Measurements from ENCODE around the gene GALNT1.

DNA sequence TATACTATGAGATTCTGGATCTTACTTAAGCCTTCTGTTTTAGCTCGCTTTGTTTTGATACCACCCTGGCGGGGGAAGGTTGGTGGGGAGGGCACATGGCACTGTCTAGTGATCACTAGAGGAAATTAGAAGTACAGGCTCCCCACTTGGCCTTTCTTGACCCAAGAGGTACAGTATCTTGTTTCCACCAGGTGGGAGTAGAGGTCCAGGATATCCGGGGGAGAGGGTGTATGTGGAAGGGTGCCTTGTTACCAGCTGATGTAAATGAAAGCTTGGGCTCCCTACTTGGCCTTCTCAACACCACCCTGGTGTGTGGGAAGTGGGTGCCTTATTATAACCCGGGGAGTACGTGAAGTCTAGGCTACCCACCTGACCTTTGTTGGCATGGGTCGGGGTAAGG, 7.5 kb downstream of the GALNT1 start:
- TF ChIP-seq, protein P1, sequence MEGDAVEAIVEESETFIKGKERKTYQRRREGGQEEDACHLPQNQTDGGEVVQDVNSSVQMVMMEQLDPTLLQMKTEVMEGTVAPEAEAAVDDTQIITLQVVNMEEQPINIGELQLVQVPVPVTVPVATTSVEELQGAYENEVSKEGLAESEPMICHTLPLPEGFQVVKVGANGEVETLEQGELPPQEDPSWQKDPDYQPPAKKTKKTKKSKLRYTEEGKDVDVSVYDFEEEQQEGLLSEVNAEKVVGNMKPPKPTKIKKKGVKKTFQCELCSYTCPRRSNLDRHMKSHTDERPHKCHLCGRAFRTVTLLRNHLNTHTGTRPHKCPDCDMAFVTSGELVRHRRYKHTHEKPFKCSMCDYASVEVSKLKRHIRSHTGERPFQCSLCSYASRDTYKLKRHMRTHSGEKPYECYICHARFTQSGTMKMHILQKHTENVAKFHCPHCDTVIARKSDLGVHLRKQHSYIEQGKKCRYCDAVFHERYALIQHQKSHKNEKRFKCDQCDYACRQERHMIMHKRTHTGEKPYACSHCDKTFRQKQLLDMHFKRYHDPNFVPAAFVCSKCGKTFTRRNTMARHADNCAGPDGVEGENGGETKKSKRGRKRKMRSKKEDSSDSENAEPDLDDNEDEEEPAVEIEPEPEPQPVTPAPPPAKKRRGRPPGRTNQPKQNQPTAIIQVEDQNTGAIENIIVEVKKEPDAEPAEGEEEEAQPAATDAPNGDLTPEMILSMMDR (IDR thresholded peaks at IDR 0.05; ENCODE audit: low read depth, low read length), result no peak
- TF ChIP-seq MYC (IDR thresholded peaks at IDR 0.05; ENCODE audit: low read depth, low read length) (no peak), POLR2A (IDR thresholded peaks at IDR 0.05; ENCODE audit: extremely low read depth, insufficient read length) (no peak)
- TF ChIP-seq, protein P2, sequence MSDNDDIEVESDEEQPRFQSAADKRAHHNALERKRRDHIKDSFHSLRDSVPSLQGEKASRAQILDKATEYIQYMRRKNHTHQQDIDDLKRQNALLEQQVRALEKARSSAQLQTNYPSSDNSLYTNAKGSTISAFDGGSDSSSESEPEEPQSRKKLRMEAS (IDR thresholded peaks at IDR 0.05; ENCODE audit: low read depth, low read length), result no peak
